ENCODE results near the gene NELFE.
"Not testable (repeated sequence)": the region's sequence is repeated elsewhere in the genome, so short reads cannot be mapped to it uniquely, and the experiment has no call there.

DNA sequence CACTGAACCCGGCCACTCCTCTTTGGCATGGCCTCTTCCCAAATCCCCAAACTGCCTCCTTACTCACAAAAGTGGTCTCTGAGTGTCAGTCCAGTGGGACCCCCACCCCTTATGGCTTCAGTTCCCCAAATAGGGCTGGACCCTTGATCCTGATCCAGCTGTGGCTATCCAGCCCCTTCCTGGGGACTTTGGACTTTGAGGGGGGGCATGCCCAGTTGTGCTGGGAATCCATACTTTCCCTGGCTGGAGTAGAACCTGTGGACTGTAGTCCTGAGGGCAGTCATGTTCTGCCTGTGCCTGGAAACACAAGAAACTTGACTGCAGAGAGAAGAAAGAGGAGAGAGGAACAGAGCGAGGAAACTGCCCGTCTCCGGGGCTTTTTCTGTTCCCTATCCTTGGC lies 45.6 kb upstream of the NELFE start:
- TF ChIP-seq EZH2phosphoT487 (IDR thresholded peaks at IDR 0.05; ENCODE audit: insufficient read depth, low read depth); EZH2 (IDR thresholded peaks at IDR 0.05; ENCODE audit: insufficient read depth, poor library complexity, severe bottlenecking): not testable (repeated sequence)

Data from GM23248 (cell line).